Measurements from ENCODE around the gene TSFM.
"Not testable (repeated sequence)": the region's sequence is repeated elsewhere in the genome, so short reads cannot be mapped to it uniquely, and the experiment has no call there.

The TSFM gene

DNA sequence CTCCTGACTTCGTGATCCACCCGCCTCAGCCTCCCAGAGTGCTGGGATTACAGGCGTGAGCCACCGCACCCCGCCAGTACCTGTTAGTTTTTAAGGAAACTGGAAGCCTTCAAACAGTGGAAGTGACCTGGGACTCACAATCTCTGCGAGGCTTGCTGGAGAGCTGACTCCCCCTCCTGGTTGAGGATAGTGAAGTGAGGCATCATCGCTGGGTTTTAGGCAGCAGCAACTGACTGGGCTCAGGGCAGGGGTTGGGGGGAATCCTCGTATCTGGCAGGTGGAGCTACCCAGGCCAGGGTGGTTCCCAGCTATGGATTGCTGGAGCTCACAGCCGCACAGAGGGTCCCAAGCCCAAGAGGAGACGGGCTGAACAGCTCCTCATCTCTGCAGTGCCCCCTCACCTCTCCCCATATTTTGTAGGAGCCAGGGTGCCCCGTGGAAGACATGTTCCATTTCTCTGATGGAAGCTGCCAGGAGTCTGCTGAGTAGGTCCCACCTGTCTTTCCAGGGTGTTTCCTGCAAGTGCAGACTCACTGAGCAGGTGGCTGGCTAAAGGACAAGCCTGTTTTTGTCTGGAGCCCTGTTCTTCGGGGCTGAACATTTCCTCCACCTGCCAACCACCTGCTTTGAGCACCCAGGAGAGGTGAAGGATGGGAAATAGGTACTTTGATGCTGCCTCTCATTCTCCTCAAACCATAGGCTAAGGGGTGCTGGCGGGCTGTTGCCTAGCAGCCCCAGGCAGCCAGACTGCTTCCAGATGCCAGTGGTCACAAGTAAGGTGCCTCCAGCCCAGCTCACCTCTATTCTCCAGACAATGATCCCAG lies 32.8 kb downstream of the TSFM start:
- no peak overlapping the region for H3K4me3 ChIP-seq (ENCODE audit: control insufficient read depth, low read depth, low read length)
- TF ChIP-seq, protein P1, sequence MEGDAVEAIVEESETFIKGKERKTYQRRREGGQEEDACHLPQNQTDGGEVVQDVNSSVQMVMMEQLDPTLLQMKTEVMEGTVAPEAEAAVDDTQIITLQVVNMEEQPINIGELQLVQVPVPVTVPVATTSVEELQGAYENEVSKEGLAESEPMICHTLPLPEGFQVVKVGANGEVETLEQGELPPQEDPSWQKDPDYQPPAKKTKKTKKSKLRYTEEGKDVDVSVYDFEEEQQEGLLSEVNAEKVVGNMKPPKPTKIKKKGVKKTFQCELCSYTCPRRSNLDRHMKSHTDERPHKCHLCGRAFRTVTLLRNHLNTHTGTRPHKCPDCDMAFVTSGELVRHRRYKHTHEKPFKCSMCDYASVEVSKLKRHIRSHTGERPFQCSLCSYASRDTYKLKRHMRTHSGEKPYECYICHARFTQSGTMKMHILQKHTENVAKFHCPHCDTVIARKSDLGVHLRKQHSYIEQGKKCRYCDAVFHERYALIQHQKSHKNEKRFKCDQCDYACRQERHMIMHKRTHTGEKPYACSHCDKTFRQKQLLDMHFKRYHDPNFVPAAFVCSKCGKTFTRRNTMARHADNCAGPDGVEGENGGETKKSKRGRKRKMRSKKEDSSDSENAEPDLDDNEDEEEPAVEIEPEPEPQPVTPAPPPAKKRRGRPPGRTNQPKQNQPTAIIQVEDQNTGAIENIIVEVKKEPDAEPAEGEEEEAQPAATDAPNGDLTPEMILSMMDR (conservative IDR thresholded peaks at IDR 0.05; ENCODE audit: control insufficient read depth, insufficient read depth, low read depth, low read length) = peak; percentile 12

DNA sequence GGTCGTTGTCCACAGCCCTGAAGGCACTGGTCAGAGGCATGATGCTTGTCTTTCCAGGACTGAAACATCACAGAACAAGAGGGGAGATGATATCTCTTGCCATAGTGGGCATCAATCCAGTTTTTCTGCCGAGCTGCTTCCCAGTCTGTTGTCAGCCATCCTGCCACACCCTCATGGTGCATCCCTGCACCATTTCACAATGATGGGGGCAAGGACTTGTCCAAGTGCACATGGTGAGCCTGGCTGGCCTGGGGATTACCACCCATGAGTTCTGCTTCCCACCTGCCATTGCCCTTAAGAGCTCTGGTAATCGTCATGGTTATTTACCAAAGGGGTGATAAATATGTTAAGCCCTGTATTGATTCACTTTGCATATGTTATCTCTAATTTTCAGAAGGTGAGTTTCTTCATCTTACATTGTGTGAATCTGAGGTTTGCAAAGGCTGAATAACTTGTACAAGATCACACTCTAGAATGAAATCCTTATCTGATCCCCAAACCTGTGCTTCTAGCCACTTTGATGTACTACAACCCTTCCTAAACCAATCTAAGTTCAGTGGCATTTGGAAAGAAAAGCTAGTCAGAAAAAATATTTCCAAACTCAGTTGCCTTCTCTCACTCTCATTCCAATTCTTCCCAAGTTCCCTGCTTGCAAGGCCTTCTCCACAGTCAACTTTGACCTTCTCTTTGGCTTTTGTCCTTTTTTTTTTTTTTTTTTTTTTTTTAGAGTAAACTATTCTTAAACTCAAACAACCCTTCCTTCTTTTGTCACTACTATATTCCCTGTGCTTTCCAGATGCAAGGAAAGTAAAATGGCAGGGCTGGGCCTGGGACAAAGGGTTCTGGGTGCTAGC lies 33.6 kb downstream of the TSFM start:
- DNase-seq (ENCODE audit: low read depth) = no peak
- no peak overlapping the region for H3K4me3 ChIP-seq (ENCODE audit: control insufficient read depth, low read depth, low read length)
- TF ChIP-seq, protein P1 (conservative IDR thresholded peaks at IDR 0.05; ENCODE audit: control insufficient read depth, insufficient read depth, low read depth, low read length) = no peak

More for the DNA sequence above, 32.8 kb downstream of the TSFM start:
- DNase-seq (ENCODE audit: low read depth) = no peak

DNA sequence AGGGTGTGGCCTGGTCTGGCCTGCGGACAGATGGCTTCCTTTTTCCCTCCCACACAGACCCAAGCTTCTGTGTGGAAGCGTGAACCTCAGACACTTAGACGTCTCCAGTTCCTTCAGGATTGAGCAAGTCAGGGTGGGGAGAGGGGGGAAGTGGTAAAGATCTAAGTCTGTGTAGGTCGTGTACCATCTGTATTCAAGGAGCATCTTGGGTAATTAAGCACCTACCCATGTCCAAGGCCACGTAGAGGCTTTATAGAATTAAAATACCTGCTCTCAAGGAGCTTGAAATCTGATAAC lies 34.2 kb downstream of the TSFM start:
- TF ChIP-seq, protein P1 (conservative IDR thresholded peaks at IDR 0.05; ENCODE audit: control insufficient read depth, insufficient read depth, low read depth, low read length) = no peak
- H3K4me3 ChIP-seq (ENCODE audit: control insufficient read depth, low read depth, low read length) = no peak overlapping the region
- peak; percentile 77 for DNase-seq (ENCODE audit: low read depth)

DNA sequence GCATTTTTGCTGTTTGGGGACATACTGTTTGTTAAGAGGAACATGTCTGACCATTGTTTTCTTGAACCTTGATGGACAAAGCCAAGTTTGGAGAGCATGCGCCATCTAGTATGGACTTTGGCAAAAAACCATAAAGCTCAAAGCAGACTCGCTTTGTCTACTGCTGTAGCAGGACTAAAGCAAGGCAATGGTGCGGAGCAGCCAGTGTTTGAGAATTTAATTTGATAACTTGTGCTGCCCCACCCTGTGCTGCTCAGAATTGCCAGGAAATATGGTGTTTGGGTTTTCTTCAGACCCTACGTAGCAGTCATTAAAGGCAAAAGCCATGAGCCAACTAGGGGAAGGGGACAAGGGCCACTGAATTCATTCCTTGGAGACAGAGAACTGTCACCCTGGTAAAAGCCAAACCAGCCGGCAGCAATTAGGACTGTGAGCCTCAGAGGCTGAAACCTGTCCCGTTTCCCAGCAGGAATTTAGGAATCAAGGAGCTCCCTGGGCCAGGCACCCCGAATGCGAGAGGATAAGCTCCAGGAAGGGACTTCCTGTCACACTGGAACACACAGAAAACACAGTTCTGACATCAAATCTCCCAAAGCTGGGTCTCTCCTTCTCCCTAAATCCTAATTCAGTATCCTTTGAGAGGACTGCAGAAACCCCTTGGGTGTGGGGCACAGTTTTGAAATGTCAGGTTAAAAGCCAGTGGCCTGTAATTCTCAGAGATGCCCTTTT lies 34.8 kb downstream of the TSFM start:
- no peak for DNase-seq (ENCODE audit: low read depth)
- H3K4me3 ChIP-seq (ENCODE audit: control insufficient read depth, low read depth, low read length) = no peak overlapping the region
- TF ChIP-seq, protein P1 (conservative IDR thresholded peaks at IDR 0.05; ENCODE audit: control insufficient read depth, insufficient read depth, low read depth, low read length) = no peak

DNA sequence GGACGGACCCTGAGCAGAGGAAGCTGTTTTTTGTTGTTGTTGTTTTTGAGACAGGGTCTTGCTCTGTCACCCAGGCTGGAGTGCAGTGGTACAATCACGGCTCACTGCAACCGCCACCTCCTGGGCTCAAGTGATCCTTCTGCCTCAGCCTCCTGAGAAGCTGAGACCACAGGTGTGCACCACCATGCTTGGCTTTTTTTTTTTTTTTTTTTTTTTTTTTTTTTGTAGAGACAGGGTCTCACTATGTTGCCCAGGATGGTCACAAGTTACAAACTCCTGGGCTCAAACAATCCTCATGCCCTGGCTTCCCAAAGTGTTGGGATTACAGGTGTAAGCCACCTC lies 35.4 kb downstream of the TSFM start:
- DNase-seq (ENCODE audit: low read depth); H3K4me3 ChIP-seq (ENCODE audit: control insufficient read depth, low read depth, low read length): not testable (repeated sequence)

DNA sequence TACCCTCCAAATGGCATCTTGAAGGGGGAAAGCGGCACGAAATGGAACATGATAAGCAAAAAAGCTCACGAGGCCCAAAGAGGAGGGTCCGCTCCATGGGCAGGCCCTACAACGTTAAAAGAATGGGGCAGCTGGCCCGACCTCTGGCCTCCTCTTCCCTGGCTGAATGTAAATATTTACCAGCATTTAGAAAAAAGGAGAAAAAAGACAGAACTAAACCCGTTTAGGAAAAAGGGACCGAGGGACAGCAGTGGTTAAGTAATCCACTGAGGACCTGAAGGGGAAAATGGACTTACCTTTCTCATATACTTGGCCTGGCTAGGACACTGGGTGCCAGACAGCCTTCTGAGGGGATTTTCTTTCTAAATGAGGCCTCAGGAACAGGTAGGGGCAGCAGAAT lies 37.5 kb downstream of the TSFM start:
- not testable (repeated sequence) for DNase-seq (ENCODE audit: low read depth); H3K4me3 ChIP-seq (ENCODE audit: control insufficient read depth, low read depth, low read length)

DNA sequence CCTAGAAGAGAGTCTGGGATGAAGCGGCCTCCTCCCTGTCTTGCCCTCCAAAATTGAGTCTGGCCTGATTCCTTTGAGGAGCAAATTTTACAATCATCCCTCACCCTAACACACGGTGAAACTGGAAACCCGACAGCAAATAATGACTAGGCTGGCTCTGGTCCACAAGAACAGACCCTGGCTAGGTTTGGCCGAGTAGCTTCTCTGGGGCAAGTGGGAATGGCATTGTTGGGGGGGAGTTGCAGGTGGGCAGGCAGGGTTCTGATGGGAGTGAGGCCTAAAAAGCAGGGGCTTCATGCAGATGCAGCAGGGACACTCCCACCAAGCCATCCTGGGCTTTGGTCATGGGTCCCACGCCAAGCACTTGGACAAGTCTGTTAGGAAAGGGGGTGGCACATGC lies 38.4 kb downstream of the TSFM start:
- H3K4me3 ChIP-seq (ENCODE audit: control insufficient read depth, low read depth, low read length); DNase-seq (ENCODE audit: low read depth): not testable (repeated sequence)

All from fibroblast of mammary gland (primary cell).